Measurements from ENCODE around the gene SMIM9.
"Not testable (repeated sequence)": the region's sequence is repeated elsewhere in the genome, so short reads cannot be mapped to it uniquely, and the experiment has no call there.

Gene SMIM9

DNA sequence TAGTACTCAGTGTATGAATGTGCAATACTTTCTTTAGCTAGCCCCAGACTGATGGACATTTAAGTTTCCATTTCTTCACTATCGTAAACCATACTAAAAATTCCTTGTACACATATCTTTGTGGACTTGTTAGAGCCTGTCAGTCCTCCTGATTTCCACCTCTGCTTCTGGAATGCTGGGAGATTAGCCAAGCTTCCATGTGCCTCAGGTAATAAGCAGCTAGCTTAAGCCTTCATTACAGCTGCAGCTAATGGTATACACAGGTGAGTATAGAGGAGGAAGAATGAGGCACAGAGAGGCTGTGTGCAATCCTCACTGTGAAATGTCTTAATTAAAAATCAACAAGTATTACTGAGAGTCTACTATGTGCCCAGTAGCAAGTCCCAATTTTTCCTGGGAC, 9.8 kb downstream of the SMIM9 start:
- Histone ChIP-seq H3K27me3 (no peaks in the 10 kb centered on the region), H3K9me3 (no peaks in the 10 kb centered on the region), H3K4me3 (ENCODE audit: low read depth, low read length) (no peak overlapping the region), H3K4me1 (no peaks in the 10 kb centered on the region), H3K36me3 (no peaks in the 10 kb centered on the region)
- DNase-seq = no peak
- no peak for TF ChIP-seq CTCF (IDR thresholded peaks at IDR 0.05; ENCODE audit: low read depth, low read length)

GRCh38 chrX:154822029-154822428, 12.4 kb downstream of the SMIM9 start:
- 0 out of 2 replicates have a peak, but pooled peaks cover 4% of the 10 kb centered on the region for H3K4me1 ChIP-seq
- no peaks in the 10 kb centered on the region for H3K9me3 ChIP-seq
- no peaks in the 10 kb centered on the region for H3K27me3 ChIP-seq
- no peaks in the 10 kb centered on the region for H3K36me3 ChIP-seq
- no peak for TF ChIP-seq CTCF (IDR thresholded peaks at IDR 0.05; ENCODE audit: low read depth, low read length)
- no peak overlapping the region for H3K4me3 ChIP-seq (ENCODE audit: low read depth, low read length)
- DNase-seq = no peak

DNA sequence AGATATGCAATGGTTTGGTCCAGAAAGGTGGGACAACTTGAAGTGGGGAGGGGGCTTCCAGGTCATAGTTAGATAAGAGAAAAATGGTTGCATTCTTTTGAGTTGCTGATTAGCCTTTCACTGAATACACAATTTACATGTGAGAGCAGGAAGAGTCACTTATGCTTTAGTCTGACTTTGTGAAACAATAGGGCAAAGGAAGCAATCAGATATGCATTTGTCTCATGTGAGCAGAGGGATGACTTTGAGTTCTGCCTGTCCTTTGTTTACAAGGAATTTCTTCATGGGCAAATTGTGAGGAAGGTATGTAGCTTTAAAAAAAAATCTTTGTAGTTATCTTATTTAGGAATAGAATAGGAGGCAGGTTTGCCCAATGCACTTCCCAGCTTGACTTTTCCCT, 12.9 kb downstream of the SMIM9 start:
- 0 out of 2 replicates have a peak, but pooled peaks cover 4% of the 10 kb centered on the region for H3K4me1 ChIP-seq
- H3K27me3 ChIP-seq = no peaks in the 10 kb centered on the region
- H3K9me3 ChIP-seq = no peaks in the 10 kb centered on the region
- no peak overlapping the region for H3K4me3 ChIP-seq (ENCODE audit: low read depth, low read length)
- no peaks in the 10 kb centered on the region for H3K36me3 ChIP-seq
- DNase-seq = no peak
- TF ChIP-seq CTCF (IDR thresholded peaks at IDR 0.05; ENCODE audit: low read depth, low read length) = no peak

DNA sequence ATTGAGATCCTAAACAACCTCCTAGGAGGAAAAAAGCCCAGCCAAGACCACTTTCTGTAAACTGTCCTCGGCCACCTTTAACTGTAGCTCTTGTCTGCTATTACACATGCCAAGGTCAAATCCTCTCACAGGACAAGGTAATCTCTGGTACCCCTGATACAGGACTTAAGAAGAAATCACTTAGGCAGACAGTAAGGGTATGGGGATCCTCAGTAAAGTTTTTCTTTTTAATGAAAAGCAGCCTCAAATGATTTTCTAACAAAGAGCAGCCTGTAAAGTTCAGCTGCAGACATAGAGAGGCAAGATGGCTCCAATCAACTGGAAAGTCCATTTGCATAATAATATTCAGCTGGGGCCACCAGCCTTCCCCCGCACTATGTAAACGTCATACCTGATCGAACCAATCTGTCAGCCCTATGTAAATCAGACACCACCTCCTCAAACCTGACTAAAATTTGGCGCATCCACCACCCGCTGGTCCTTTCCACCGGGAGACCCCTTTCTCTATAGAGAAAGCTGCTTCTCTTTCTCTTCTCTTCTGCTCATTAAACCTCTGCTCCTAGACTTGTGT, 14.6 kb downstream of the SMIM9 start:
- no peaks in the 10 kb centered on the region for H3K27me3 ChIP-seq
- H3K36me3 ChIP-seq = no peaks in the 10 kb centered on the region
- no peak for TF ChIP-seq CTCF (IDR thresholded peaks at IDR 0.05; ENCODE audit: low read depth, low read length)
- DNase-seq = no peak
- H3K4me3 ChIP-seq (ENCODE audit: low read depth, low read length) = no peak overlapping the region
- 0 out of 2 replicates have a peak, but pooled peaks cover 4% of the 10 kb centered on the region for H3K4me1 ChIP-seq
- H3K9me3 ChIP-seq = no peaks in the 10 kb centered on the region

GRCh38 chrX:154818916-154819770, 15.3 kb downstream of the SMIM9 start:
- no peaks in the 10 kb centered on the region for H3K9me3 ChIP-seq
- no peak for TF ChIP-seq CTCF (IDR thresholded peaks at IDR 0.05; ENCODE audit: low read depth, low read length)
- 0 out of 2 replicates have a peak, but pooled peaks cover 4% of the 10 kb centered on the region for H3K4me1 ChIP-seq
- H3K36me3 ChIP-seq = no peaks in the 10 kb centered on the region
- no peak overlapping the region for H3K4me3 ChIP-seq (ENCODE audit: low read depth, low read length)
- no peak for DNase-seq
- H3K27me3 ChIP-seq = no peaks in the 10 kb centered on the region

GRCh38 chrX:154817048-154817618, 17.3 kb downstream of the SMIM9 start:
- not testable (repeated sequence) for H3K4me3 ChIP-seq (ENCODE audit: low read depth, low read length); DNase-seq

GRCh38 chrX:154816326-154816898, 18.1 kb downstream of the SMIM9 start:
- not testable (repeated sequence) for H3K4me1 ChIP-seq; H3K9me3 ChIP-seq; H3K4me3 ChIP-seq (ENCODE audit: low read depth, low read length); H3K27me3 ChIP-seq; H3K36me3 ChIP-seq; DNase-seq

More at GRCh38 chrX:154817048-154817618, 17.3 kb downstream of the SMIM9 start:
- H3K4me1 ChIP-seq, H3K27me3 ChIP-seq, H3K9me3 ChIP-seq, H3K36me3 ChIP-seq: not testable (repeated sequence)

Data from BE2C (cell line).